Keratinocyte (primary cell): ENCODE measurements around the gene BDKRB2.

Experiments
- CTCF ChIP-seq, 3 experiments: IDR thresholded peaks in 1 of 3; conservative IDR thresholded peaks in 1 of 3; optimal IDR thresholded peaks in 1 of 3; 2 replicates in 2 of 3; 3 replicates in 1 of 3; pipeline versions ENCODE3 to v1.5.1; 2011; ENCODE audit warnings: low read length in 3 of 3, mild to moderate bottlenecking in 3 of 3, moderate library complexity in 2 of 3, control low read depth in 1 of 3, inconsistent platforms in 1 of 3; ENCODE audit not compliant: insufficient read depth in 2 of 3; ENCODE audit errors: extremely low read depth in 1 of 3
- EZH2 ChIP-seq: IDR thresholded peaks from one replicate; pipeline ENCODE4 v1.6.1; 2012; ENCODE audit warnings: inconsistent platforms, mild to moderate bottlenecking, low read length, moderate library complexity

GRCh38 chr14:96232506-96232905, 27.9 kb downstream of the BDKRB2 start:
- TF ChIP-seq CTCF (optimal IDR thresholded peaks at IDR 0.05 in 1 of 3, IDR thresholded peaks at IDR 0.05 in 1 of 3, conservative IDR thresholded peaks at IDR 0.05 in 1 of 3; ENCODE audit: extremely low read depth in 1 of 3, insufficient read depth in 2 of 3, low read length in 3 of 3) (no peak), EZH2 (no peak)
